Panc1 (cell line): ENCODE data around the gene DPM3. TPM values are rescaled to one million over a fixed set of nuclear protein-coding genes. Genes with fewer than 3 reads are reported as not detected.

Experiments used
- ATAC-seq: fragments of 200-7000 bp; cut with Tn5 transposase; 2 replicates; pipeline ENCODE4 v1.9.1; 2020; ENCODE audit warnings: mild to moderate bottlenecking, moderate library complexity
- BruUV-seq: library from RNA; stranded (reverse); fragments of 400-500 nt; replicated peaks from 2 replicates; lab custom pipeline; 2021; lab: Mats Ljungman, UMichigan
- CTCF ChIA-PET: fragments of 300-600 bp; sonication (Branson Sonifier 250); formaldehyde crosslinking; loops from one replicate; lab custom pipeline; 2022; ENCODE audit warnings: antibody characterized with exemption; lab: Charles Lee
- POLR2A ChIA-PET: fragments of 300-600 bp; sonication (Branson Sonifier 250); formaldehyde crosslinking; loops from one replicate; lab custom pipeline; 2022; ENCODE audit warnings: antibody characterized with exemption; lab: Charles Lee
- DNase-seq: peaks from one replicate; pipeline ENCODE4 v3.0.0-alpha.2; 2010; ENCODE audit warnings: low read depth, low spot score
- H3K27ac ChIP-seq: 2 replicates; pipeline ENCODE4 v1.5.1; 2011; ENCODE audit warnings: mild to moderate bottlenecking, low read length, inconsistent platforms
- H3K27me3 ChIP-seq: fragments of 200-500 bp; sonication (Bioruptor generic); 2 replicates; pipeline ENCODE4 v1.6.0; 2014; ENCODE audit warnings: low read length, inconsistent platforms; ENCODE audit not compliant: control insufficient read depth, insufficient read depth
- H3K36me3 ChIP-seq: fragments of 200-500 bp; sonication (Bioruptor generic); 2 replicates; pipeline ENCODE4 v1.5.1; 2014; ENCODE audit warnings: inconsistent platforms, mild to moderate bottlenecking, low read length, moderate library complexity; ENCODE audit not compliant: control insufficient read depth, insufficient read depth
- H3K4me1 ChIP-seq: 2 replicates; pipeline ENCODE4 v1.5.1; 2011; ENCODE audit warnings: inconsistent platforms, mild to moderate bottlenecking, low read length, moderate library complexity; ENCODE audit not compliant: control insufficient read depth, insufficient read depth
- H3K4me3 ChIP-seq, 2 experiments: 2 replicates each; pipeline ENCODE4 v1.5.1; 2011 to 2012; ENCODE audit warnings: low read depth in 2 of 2, low read length in 2 of 2, mild to moderate bottlenecking in 2 of 2, inconsistent platforms in 1 of 2, moderate library complexity in 1 of 2
- H3K9me3 ChIP-seq: fragments of 200-500 bp; sonication (Bioruptor generic); 2 replicates; pipeline ENCODE4 v1.5.1; 2014; ENCODE audit warnings: low read depth, mild to moderate bottlenecking, inconsistent platforms, low read length, moderate library complexity; ENCODE audit not compliant: control insufficient read depth, insufficient read depth
- CTCF ChIP-seq: fragments of 450-650 bp; IDR thresholded peaks from 2 replicates; pipeline ENCODE4 v1.5.1; 2017; ENCODE audit warnings: mild to moderate bottlenecking
- POLR2AphosphoS5 ChIP-seq: IDR thresholded peaks from 2 replicates; pipeline ENCODE4 v1.6.1; 2012; ENCODE audit warnings: mild to moderate bottlenecking, low read depth, low read length, moderate library complexity
- REST ChIP-seq, 2 experiments: IDR thresholded peaks; 2 replicates each; pipeline ENCODE4 v1.6.1; 2011 to 2012; ENCODE audit warnings: low read depth in 2 of 2, control low read depth in 1 of 2, low read length in 1 of 2, mild to moderate bottlenecking in 1 of 2, moderate library complexity in 1 of 2; ENCODE audit not compliant: insufficient read depth in 1 of 2
- SIN3A ChIP-seq: IDR thresholded peaks from 2 replicates; pipeline ENCODE4 v1.6.1; 2012; ENCODE audit warnings: low read depth, mild to moderate bottlenecking, low read length, moderate library complexity, borderline replicate concordance; ENCODE audit not compliant: insufficient read depth
- TCF7L2 ChIP-seq: IDR thresholded peaks from 2 replicates; pipeline ENCODE4 v1.6.1; 2011; ENCODE audit warnings: mild to moderate bottlenecking, low read depth, low read length, inconsistent platforms
- in situ Hi-C: cut with HindIII; loops from 2 replicates; pipeline ENCODE4 v1.10.0; 2016; ENCODE audit warnings: low sequenced_read_pairs, low pct_unique_long_range_greater_than_20kb
- intact Hi-C: fragments of 100-400 bp; cut with micrococcal nuclease; formaldehyde crosslinking; loops from one replicate; pipeline ENCODE4 v1.10.0; 2022; ENCODE audit not compliant: unreplicated experiment
- total RNA-seq: library from RNA; stranded (reverse); gene quantifications from one replicate; pipeline ENCODE4 v1.2.1, GENCODE V29; 2021; ENCODE audit not compliant: unreplicated experiment

Gene DPM3
- total RNA-seq, 1 experiment from 2014 or later = 66.0 TPM

GRCh38 chr1:155169541-155169940 is 29.2 kb upstream of the DPM3 start:
- Histone ChIP-seq H3K27me3 (no peaks in the 10 kb centered on the region), H3K4me3 (no peak overlapping the region), H3K27ac (no peak overlapping the region), H3K9me3 (no peaks in the 10 kb centered on the region), H3K36me3 (no peaks in the 10 kb centered on the region; the same call in 1 of the 2 replicates), H3K4me1 (peaks cover 22% of the 10 kb centered on the region)
- no peak for ATAC-seq
- DNase-seq = no peak
- no TSS peak for BruUV-seq
- POLR2A ChIA-PET = no interaction called here
- intact Hi-C loops (loop anchor here (2.0 kb wide), 1 partner anchor 77 kb away; no protein-coding TSS in a partner anchor), in situ Hi-C loops (no loop called here)
- CTCF ChIA-PET = interaction anchor here (0.7 to 3.3 kb wide), 4 partner anchors 24 to 84 kb away, joined by 4 to 27 read pairs (median 8); no protein-coding TSS in a partner anchor
- TF ChIP-seq POLR2AphosphoS5 (no peak), REST (IDR thresholded peaks at IDR 0.05; ENCODE audit: insufficient read depth in 1 of 2, low read depth in 2 of 2, low read length in 1 of 2) (no peak), SIN3A (no peak)

GRCh38 chr1:155168456-155169210 is 28.3 kb upstream of the DPM3 start:
- Histone ChIP-seq H3K27ac (no peak overlapping the region), H3K27me3 (no peaks in the 10 kb centered on the region), H3K36me3 (no peaks in the 10 kb centered on the region; the same call in 1 of the 2 replicates), H3K9me3 (no peaks in the 10 kb centered on the region), H3K4me3 (no peak overlapping the region), H3K4me1 (peaks cover 17% of the 10 kb centered on the region)
- POLR2A ChIA-PET = interaction anchor here (0.7 kb wide), 1 partner anchor 62 kb away, joined by 6 read pairs; no protein-coding TSS in a partner anchor
- intact Hi-C loops (loop anchor here (2.0 kb wide), 1 partner anchor 76 kb away; no protein-coding TSS in a partner anchor), in situ Hi-C loops (no loop called here)
- DNase-seq (no peak), ATAC-seq (no peak)
- TF ChIP-seq TCF7L2 = no peak
- no peak for TF ChIP-seq POLR2AphosphoS5
- TF ChIP-seq CTCF = no peak
- no TSS peak for BruUV-seq
- CTCF ChIA-PET = interaction anchor here (1.1 to 3.3 kb wide), 5 partner anchors 56 to 84 kb away, joined by 4 to 27 read pairs (median 5); no protein-coding TSS in a partner anchor
